ENCODE measurements around the gene DZIP1L. TPM values are rescaled to one million over a fixed set of nuclear protein-coding genes. Genes with fewer than 3 reads are reported as not detected.

DZIP1L gene
- total RNA-seq, 2 experiments from 2014 or later = not detected

GRCh38 chr3:138135833-138136194 lies 20.4 kb upstream of the DZIP1L start:
- Histone ChIP-seq H3K4me1 (ENCODE audit: insufficient read depth, low read length) (no peaks in the 10 kb centered on the region), H3K36me3 (ENCODE audit: insufficient read depth, low read length) (no peaks in the 10 kb centered on the region), H3K9me3 (ENCODE audit: control insufficient read depth in 1 of 2, insufficient read depth in 1 of 2, low read length in 2 of 2) (no peaks in the 10 kb centered on the region), H3K27me3 (ENCODE audit: control insufficient read depth in 1 of 2, insufficient read depth in 2 of 2, low read length in 2 of 2) (no peaks in the 10 kb centered on the region), H3K4me3 (ENCODE audit: low read length) (no peak overlapping the region), H3K27ac (ENCODE audit: low read depth in 1 of 2, low read length in 2 of 2) (no peak overlapping the region)
- ChIA-PET CTCF (no interaction called here), POLR2A (no interaction called here)
- H3K9me3 Mint-ChIP-seq = no peaks in the 10 kb centered on the region
- ATAC-seq (ENCODE audit: poor library complexity) = no peak
- H3K36me3 Mint-ChIP-seq (ENCODE audit: low read depth) = no peaks in the 10 kb centered on the region
- peaks cover 20% of the 10 kb centered on the region for H3K27me3 Mint-ChIP-seq
- no peaks in the 10 kb centered on the region for H3K4me1 Mint-ChIP-seq (ENCODE audit: low read depth)
- no peak for TF ChIP-seq CTCF (IDR thresholded peaks at IDR 0.05)
- intact Hi-C loops (cut with DNase I, micrococcal nuclease) = no loop called here
- no peak overlapping the region for H3K4me3 Mint-ChIP-seq
- no peak for DNase-seq
- no peak overlapping the region for H3K27ac Mint-ChIP-seq

- H3K4me3 ChIP-seq (ENCODE audit: low read length) = no peak overlapping the region
- H3K27ac ChIP-seq (ENCODE audit: low read depth in 1 of 2, low read length in 2 of 2) = no peak overlapping the region
- peaks cover 0 to 4% of the 10 kb centered on the region in 2 experiments for H3K27me3 ChIP-seq (ENCODE audit: control insufficient read depth in 1 of 2, insufficient read depth in 2 of 2, low read length in 2 of 2)
- H3K36me3 ChIP-seq (ENCODE audit: insufficient read depth, low read length) = no peaks in the 10 kb centered on the region
- Mint-ChIP-seq H3K27ac (no peak overlapping the region), H3K4me1 (ENCODE audit: low read depth) (no peaks in the 10 kb centered on the region), H3K4me3 (no peak overlapping the region), H3K36me3 (ENCODE audit: low read depth) (no peaks in the 10 kb centered on the region), H3K27me3 (peaks cover 17% of the 10 kb centered on the region), H3K9me3 (no peaks in the 10 kb centered on the region)
- TF ChIP-seq CTCF (IDR thresholded peaks at IDR 0.05) = no peak
- ChIA-PET POLR2A (no interaction called here), CTCF (no interaction called here)
- DNase-seq (no peak), ATAC-seq (ENCODE audit: poor library complexity) (no peak)
- no peaks in the 10 kb centered on the region for H3K4me1 ChIP-seq (ENCODE audit: insufficient read depth, low read length)
- intact Hi-C loops (cut with DNase I, micrococcal nuclease) = no loop called here
- no peaks in the 10 kb centered on the region for H3K9me3 ChIP-seq (ENCODE audit: control insufficient read depth in 1 of 2, insufficient read depth in 1 of 2, low read length in 2 of 2)
Observed at GRCh38 chr3:138135146-138135832, 19.9 kb upstream of the DZIP1L start.

GRCh38 chr3:138132239-138132638 lies 16.8 kb upstream of the DZIP1L start, which contains the start of gene A4GNT:
Gene A4GNT (minus strand): TSS chr3:138132390. CDS start chr3:138131256, 1,134 bp downstream.
- ATAC-seq (ENCODE audit: poor library complexity) (no peak), DNase-seq (no peak)
- H3K9me3 ChIP-seq (ENCODE audit: control insufficient read depth in 1 of 2, insufficient read depth in 1 of 2, low read length in 2 of 2) = no peaks in the 10 kb centered on the region
- no peaks in the 10 kb centered on the region for H3K4me1 ChIP-seq (ENCODE audit: insufficient read depth, low read length)
- H3K4me3 Mint-ChIP-seq = no peak within 1 kb of the TSS
- ChIA-PET CTCF (interaction anchor here (1.0 kb wide), 1 partner anchor 20 kb away, joined by 3 read pairs; no protein-coding TSS in a partner anchor), POLR2A (interaction anchor here (0.6 kb wide), 1 partner anchor 9 kb away, joined by 3 read pairs; no protein-coding TSS in a partner anchor)
- H3K27ac Mint-ChIP-seq = no peak within 1 kb of the TSS
- no peak for TF ChIP-seq CTCF (IDR thresholded peaks at IDR 0.05)
- peaks cover 6% of the 10 kb centered on the region for H3K27me3 Mint-ChIP-seq
- intact Hi-C loops (cut with DNase I, micrococcal nuclease) = no loop called here
- H3K4me1 Mint-ChIP-seq (ENCODE audit: low read depth) = no peaks in the 10 kb centered on the region
- H3K36me3 Mint-ChIP-seq (ENCODE audit: low read depth) = no peaks in the 10 kb centered on the region
- H3K27ac ChIP-seq (ENCODE audit: low read depth in 1 of 2, low read length in 2 of 2) = no peak within 1 kb of the TSS
- H3K27me3 ChIP-seq (ENCODE audit: control insufficient read depth in 1 of 2, insufficient read depth in 2 of 2, low read length in 2 of 2) = peaks cover 0 to 4% of the 10 kb centered on the region in 2 experiments
- no peak within 1 kb of the TSS for H3K4me3 ChIP-seq (ENCODE audit: low read length)
- H3K9me3 Mint-ChIP-seq = no peaks in the 10 kb centered on the region
- H3K36me3 ChIP-seq (ENCODE audit: insufficient read depth, low read length) = no peaks in the 10 kb centered on the region

Measured in CD4-positive, alpha-beta T cell (primary cell).